Hematopoietic multipotent progenitor cell treated with erythropoietin and hydrocortisone succinate and interleukin-3 and kit ligand, for 4 days (in vitro differentiated cells): ENCODE results near the gene LHFPL6.

Experiments used
- DNase-seq: peaks from one replicate; pipeline ENCODE4 v3.0.0-alpha.2; 2015

The LHFPL6 gene

GRCh38 chr13:39297023-39297422 is 306.0 kb downstream of the LHFPL6 start:
- no peak for DNase-seq

- DNase-seq, result no peak
Observed at GRCh38 chr13:39296193-39296592, 306.8 kb downstream of the LHFPL6 start.
